GM18951 (cell line): ENCODE measurements around the gene KCNQ2.

ENCODE experiments used
- POLR2A ChIP-seq: IDR thresholded peaks from 4 replicates; pipeline ENCODE4 v1.6.1; 2011; ENCODE audit warnings: mild to moderate bottlenecking; ENCODE audit not compliant: insufficient read length, insufficient read depth; ENCODE audit errors: extremely low read depth
- in situ Hi-C: fragments of 300-500 bp; cut with MboI; formaldehyde crosslinking; loops from one replicate; pipeline ENCODE4 v1.12.0; 2022; ENCODE audit warnings: low sequenced_read_pairs, mixed read lengths, inconsistent platforms; ENCODE audit not compliant: unreplicated experiment

Gene KCNQ2

GRCh38 chr20:63508072-63508768 lies 35.8 kb upstream of the KCNQ2 start:
- TF ChIP-seq POLR2A: no peak
- in situ Hi-C loops: no loop called here

- in situ Hi-C loops: no loop called here
- no peak for TF ChIP-seq POLR2A
These were observed 34.8 kb upstream of the KCNQ2 start for GRCh38 chr20:63507083-63507743.

- in situ Hi-C loops: no loop called here
- TF ChIP-seq POLR2A: no peak
These were observed 33.3 kb upstream of the KCNQ2 start for GRCh38 chr20:63505723-63506122.

GRCh38 chr20:63505281-63505680 lies 32.8 kb upstream of the KCNQ2 start:
- no peak for TF ChIP-seq POLR2A
- in situ Hi-C loops: no loop called here

- no peak for TF ChIP-seq POLR2A
- in situ Hi-C loops: no loop called here
These were observed 32.2 kb upstream of the KCNQ2 start for GRCh38 chr20:63504642-63505041.

- in situ Hi-C loops: no loop called here
- TF ChIP-seq POLR2A: no peak
These were observed 31.1 kb upstream of the KCNQ2 start for GRCh38 chr20:63503524-63503923.

GRCh38 chr20:63502671-63503172 lies 30.3 kb upstream of the KCNQ2 start:
- in situ Hi-C loops: no loop called here
- no peak for TF ChIP-seq POLR2A

- in situ Hi-C loops: no loop called here
These were observed 29.6 kb upstream of the KCNQ2 start for GRCh38 chr20:63501818-63502670.

GRCh38 chr20:63500902-63501817 lies 28.7 kb upstream of the KCNQ2 start:
- TF ChIP-seq POLR2A: no peak
- in situ Hi-C loops: no loop called here

More at GRCh38 chr20:63501818-63502670, 29.6 kb upstream of the KCNQ2 start:
- TF ChIP-seq POLR2A: no peak

- no peak for TF ChIP-seq POLR2A
- in situ Hi-C loops: no loop called here
These were observed 27.9 kb upstream of the KCNQ2 start for GRCh38 chr20:63500151-63500901.

GRCh38 chr20:63499338-63499969 lies 27.0 kb upstream of the KCNQ2 start:
- no peak for TF ChIP-seq POLR2A
- in situ Hi-C loops: no loop called here
